HUDEP-2 (cell line): ENCODE data around the gene URGCP.
A peak's percentile ranks its signal among the peaks of the same experiment; 100 is the strongest.
"Not testable (repeated sequence)": the region's sequence is repeated elsewhere in the genome, so short reads cannot be mapped to it uniquely, and the experiment has no call there.

Source experiments
- DNase-seq, 76 experiments: peaks; one replicate each; lab custom pipeline; 2025; ENCODE audit not compliant: unreplicated experiment in 76 of 76; lab: John Stamatoyannopoulos, UW

The URGCP gene

GRCh38 chr7:43915907-43916306 lies 9.5 kb upstream of the URGCP start:
- DNase-seq, result no peak

- no peak for DNase-seq
Observed at GRCh38 chr7:43914795-43915194, 8.4 kb upstream of the URGCP start.

GRCh38 chr7:43905956-43906330 lies 453 bp downstream of the URGCP start:
- peak in 9 of 76 experiments; percentile 9 to 37 (median 18) for DNase-seq

- DNase-seq, result peak in 1 of 76 experiments; percentile 4
Observed at GRCh38 chr7:43905209-43905946, 1.0 kb downstream of the URGCP start.

GRCh38 chr7:43904533-43905208 lies 1.7 kb downstream of the URGCP start:
- DNase-seq, result no peak

DNA sequence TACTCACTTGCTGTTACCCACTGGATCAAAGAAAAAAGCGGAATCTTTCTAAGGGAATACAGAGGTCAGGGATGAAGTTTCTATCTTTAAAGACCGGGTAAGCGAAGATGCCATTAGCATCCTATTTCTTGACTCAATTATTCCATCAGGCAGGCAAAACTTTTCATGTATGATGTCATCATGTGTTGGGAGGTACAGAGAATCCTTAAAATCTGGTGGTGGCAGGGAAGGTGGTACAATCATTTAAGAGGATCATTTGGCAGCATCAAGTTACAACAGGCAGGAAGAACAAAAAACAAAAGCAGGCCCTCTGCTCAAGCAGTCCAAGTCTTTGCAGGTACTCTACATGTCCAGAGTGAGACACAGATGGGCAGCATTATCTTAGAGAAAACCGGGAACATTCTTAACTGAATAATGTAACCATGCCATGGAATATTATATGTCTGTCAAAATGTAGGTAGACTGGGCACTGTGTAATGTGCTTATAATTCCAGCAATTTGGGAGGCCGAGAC lies 3.8 kb downstream of the URGCP start:
- no peak for DNase-seq

- not testable (repeated sequence) for DNase-seq
Observed at GRCh38 chr7:43898571-43898970, 7.8 kb downstream of the URGCP start.

- no peak for DNase-seq
Observed at GRCh38 chr7:43895847-43896415, 10.5 kb downstream of the URGCP start.

DNA sequence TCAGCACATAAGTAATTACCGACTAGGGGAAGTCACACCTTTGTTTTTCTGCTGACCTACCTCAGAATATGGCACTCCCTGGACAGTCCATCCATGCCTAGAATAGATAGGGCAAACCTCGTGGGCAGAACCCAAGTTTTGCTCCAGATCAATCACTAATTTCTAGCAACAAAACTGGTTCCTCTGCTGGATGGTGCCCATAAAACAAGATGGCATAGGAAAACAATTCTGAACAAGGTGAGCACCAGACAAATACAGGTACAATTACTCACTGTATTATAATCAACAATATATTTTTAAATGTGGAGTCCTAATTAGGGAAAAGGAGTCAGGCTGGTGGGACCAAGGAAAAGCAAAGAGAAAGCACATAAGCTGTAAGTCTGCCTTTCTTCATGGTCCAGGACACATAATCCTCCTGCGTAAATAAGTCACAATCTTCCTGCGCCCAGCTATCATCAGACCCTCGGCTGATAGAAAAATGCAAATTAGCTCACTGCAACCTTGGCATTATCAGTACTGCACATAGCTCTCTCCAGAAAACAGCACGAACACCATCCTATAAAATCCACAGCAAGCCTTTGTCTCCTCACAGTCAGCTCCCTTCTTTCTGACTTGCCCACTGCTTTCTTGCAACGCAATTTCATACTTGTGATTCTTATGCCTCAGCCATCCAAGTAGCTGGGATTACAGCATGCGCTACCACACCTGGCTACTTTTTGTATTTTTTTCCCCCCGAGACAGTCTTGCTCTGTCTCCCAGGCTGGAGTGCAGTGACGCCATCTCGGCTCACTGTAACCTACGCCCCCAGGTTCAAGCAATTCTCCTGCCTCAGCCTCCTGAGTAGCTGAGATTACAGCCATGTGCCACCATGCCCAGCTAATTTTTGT lies 15.1 kb downstream of the URGCP start:
- no peak for DNase-seq

DNA sequence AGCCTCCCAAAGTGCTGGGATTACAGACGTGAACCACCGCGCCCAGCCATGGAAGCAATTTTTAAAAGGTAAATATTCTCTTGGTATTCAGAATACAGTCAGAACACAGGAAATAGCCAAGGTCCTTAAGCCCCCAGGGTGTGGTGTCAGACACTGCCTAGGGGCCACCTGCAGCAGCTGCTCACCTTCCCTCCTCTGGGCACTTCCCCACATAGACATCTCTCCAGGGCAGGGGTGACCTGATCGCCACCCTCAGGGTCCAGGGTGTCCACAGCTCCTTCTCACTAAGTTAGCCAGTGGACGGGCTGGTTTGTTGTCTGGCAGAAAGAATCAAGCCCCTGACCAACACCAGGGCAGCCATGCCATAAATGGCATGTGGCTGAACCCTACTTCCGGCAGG lies 15.9 kb downstream of the URGCP start:
- DNase-seq, result no peak

- DNase-seq, result peak in 5 of 76 experiments; percentile 3 to 15 (median 13)
Observed at GRCh38 chr7:43888993-43889945, 17.1 kb downstream of the URGCP start.

DNA sequence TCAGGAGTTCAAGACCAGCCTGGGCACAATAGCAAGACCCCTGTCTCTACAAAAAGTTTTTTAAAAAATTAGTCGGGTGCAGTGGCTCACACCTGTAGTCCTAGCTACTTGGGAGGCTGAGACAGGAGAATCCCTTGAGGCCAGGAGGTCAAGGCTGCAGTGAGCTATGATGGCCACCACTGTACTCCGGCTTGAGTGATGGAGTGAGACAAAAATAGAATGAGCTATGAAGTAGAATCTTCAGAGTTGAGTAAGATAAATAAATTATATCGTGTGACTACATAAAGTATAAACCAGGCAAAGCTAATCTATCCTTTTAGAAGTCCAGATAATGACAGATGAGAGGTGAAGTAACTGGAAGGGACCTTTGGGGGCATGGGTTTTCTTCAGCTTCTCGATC lies 21.8 kb downstream of the URGCP start:
- no peak for DNase-seq

DNA sequence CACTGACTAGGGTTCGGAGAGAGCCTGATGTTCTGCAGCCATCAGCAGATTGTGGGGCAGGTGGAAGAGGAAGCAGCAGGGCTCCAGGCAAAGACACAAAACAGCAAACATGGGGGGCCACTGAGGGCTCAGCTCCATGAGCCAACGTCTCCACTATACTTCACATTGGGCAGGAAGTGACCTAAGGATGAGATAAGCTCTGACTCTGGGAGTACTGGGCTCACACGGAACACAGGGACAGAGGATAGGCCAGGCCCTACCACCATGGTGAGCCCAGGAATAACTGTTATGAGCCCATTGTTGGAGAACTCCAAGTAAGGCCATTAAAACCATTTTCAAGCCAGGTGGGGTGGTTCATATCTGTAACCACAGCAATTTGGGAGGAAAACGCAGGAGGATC lies 22.2 kb downstream of the URGCP start:
- no peak for DNase-seq

GRCh38 chr7:43880596-43880995 lies 25.8 kb downstream of the URGCP start:
- no peak for DNase-seq

DNA sequence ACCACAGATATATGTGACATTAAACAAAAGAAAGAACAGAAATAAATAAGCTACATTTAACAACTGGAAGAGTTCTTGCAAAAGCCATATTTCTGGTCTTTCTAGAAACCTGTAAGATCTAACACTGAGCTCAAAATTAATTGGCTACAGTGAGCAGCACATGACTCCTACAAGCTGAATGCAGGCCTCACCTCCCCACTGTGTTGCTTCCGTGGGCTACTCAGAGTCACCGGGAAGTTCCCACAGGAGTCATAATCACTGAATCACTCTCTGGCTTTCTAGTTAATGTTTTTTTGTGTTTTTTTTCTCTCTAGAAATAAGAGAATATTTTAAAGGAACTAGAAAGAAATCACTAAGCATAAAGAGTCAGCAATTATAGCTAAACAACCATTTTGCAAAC lies 26.9 kb downstream of the URGCP start:
- no peak for DNase-seq

DNA sequence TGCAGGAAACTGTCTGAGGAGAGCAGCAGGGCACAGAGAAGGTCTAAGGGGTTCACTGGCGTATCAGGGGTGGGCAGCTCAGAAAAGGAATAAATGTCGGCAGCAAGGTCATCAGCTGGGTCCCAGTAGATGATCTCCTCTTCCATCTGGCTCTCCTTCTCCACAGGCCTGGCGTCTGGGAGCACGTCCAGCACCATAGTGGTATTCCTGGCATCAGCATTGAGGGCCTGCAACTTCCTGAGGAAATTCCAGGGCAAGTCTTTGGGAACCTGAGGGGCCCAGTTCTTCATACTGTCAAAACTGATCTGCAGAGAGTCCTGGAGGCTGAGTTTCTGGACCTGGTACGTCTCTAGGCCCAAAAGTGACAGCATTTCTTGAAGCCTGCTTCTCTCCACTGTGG lies 27.5 kb downstream of the URGCP start:
- DNase-seq, result no peak

- DNase-seq, result no peak
Observed at GRCh38 chr7:43877968-43878864, 28.2 kb downstream of the URGCP start.

DNA sequence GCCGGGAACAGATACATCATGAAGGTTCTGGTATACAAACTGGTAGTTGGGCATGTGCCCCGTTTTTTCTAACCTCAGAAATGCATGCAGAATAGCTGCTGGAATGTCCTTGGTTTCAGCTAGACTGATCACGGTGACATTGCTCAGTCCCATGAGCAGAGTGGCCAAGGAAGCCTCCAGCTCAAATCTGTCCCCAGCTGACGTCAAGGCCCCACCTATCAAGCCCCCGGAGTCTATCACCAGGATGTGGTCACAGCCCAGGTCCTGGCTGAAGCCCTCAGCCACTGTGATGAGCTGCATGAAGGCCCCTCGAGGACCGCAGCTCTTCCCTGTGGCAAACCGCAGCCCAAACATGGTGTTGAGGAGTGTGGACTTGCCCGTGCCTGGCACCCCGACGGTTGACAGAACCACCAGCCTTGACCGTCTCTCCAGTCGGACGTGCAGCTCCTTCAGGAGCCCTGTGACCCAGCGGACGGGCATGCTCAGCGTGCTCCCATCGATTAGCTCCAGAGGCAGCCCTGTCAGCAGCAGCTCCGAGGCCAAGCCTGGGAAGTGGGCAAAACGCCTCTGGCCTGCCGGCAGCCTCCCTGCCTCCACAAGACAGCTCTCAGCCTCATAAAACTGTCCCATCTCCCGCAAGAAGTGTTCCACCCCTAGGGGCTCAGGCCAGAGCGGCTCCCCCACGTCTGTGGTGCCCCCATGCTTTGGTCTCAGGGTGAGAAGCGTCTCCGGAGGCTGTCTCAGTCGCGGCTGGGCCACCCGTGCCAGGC lies 29.2 kb downstream of the URGCP start:
- DNase-seq, result no peak
